ENCODE results near the gene VWA5B1.
"Not testable (repeated sequence)": the region's sequence is repeated elsewhere in the genome, so short reads cannot be mapped to it uniquely, and the experiment has no call there.

VWA5B1 gene

GRCh38 chr1:20280906-20281305, 9.8 kb upstream of the VWA5B1 start:
- DNase-seq (ENCODE audit: low read depth in 2 of 2): no peak

GRCh38 chr1:20281801-20282200, 8.9 kb upstream of the VWA5B1 start:
- no peak for DNase-seq (ENCODE audit: low read depth in 2 of 2)

- no peak for DNase-seq (ENCODE audit: low read depth in 2 of 2)
These were observed 8.1 kb upstream of the VWA5B1 start for GRCh38 chr1:20282533-20282932.

GRCh38 chr1:20284046-20284445, 6.6 kb upstream of the VWA5B1 start:
- DNase-seq (ENCODE audit: low read depth in 2 of 2): no peak

GRCh38 chr1:20284625-20285024, 6.0 kb upstream of the VWA5B1 start:
- DNase-seq (ENCODE audit: low read depth in 2 of 2): no peak

- DNase-seq (ENCODE audit: low read depth in 2 of 2): no peak
These were observed 5.2 kb upstream of the VWA5B1 start for GRCh38 chr1:20285510-20285909.

GRCh38 chr1:20287696-20288095, 3.0 kb upstream of the VWA5B1 start:
- not testable (repeated sequence) for DNase-seq (ENCODE audit: low read depth in 2 of 2)

- DNase-seq (ENCODE audit: low read depth in 2 of 2): no peak
These were observed 990 bp downstream of the VWA5B1 start for GRCh38 chr1:20291645-20292084.

- no peak for DNase-seq (ENCODE audit: low read depth in 2 of 2)
These were observed 8.0 kb downstream of the VWA5B1 start for GRCh38 chr1:20298626-20299025.

- DNase-seq (ENCODE audit: low read depth in 2 of 2): no peak
These were observed 10.9 kb downstream of the VWA5B1 start for GRCh38 chr1:20301463-20302107.

- no peak for DNase-seq (ENCODE audit: low read depth in 2 of 2)
These were observed 11.4 kb downstream of the VWA5B1 start for GRCh38 chr1:20302108-20302471.

GRCh38 chr1:20307026-20307425, 16.4 kb downstream of the VWA5B1 start:
- no peak for DNase-seq (ENCODE audit: low read depth in 2 of 2)

- DNase-seq (ENCODE audit: low read depth in 2 of 2): no peak
These were observed 17.9 kb downstream of the VWA5B1 start for GRCh38 chr1:20308569-20308968.

GRCh38 chr1:20311289-20311688, 20.6 kb downstream of the VWA5B1 start:
- DNase-seq (ENCODE audit: low read depth in 2 of 2): no peak

- DNase-seq (ENCODE audit: low read depth in 2 of 2): no peak
These were observed 21.6 kb downstream of the VWA5B1 start for GRCh38 chr1:20312310-20312709.

GRCh38 chr1:20312818-20313217, 22.1 kb downstream of the VWA5B1 start:
- no peak for DNase-seq (ENCODE audit: low read depth in 2 of 2)

- no peak for DNase-seq (ENCODE audit: low read depth in 2 of 2)
These were observed 26.8 kb downstream of the VWA5B1 start for GRCh38 chr1:20317471-20317870.

GRCh38 chr1:20318521-20318920, 27.8 kb downstream of the VWA5B1 start:
- no peak for DNase-seq (ENCODE audit: low read depth in 2 of 2)

- no peak for DNase-seq (ENCODE audit: low read depth in 2 of 2)
These were observed 28.3 kb downstream of the VWA5B1 start for GRCh38 chr1:20318971-20319370.

GRCh38 chr1:20319456-20320220, 29.0 kb downstream of the VWA5B1 start:
- no peak for DNase-seq (ENCODE audit: low read depth in 2 of 2)

- DNase-seq (ENCODE audit: low read depth in 2 of 2): no peak
These were observed 30.0 kb downstream of the VWA5B1 start for GRCh38 chr1:20320704-20321103.

- no peak for DNase-seq (ENCODE audit: low read depth in 2 of 2)
These were observed 30.9 kb downstream of the VWA5B1 start for GRCh38 chr1:20321573-20321972.

- no peak for DNase-seq (ENCODE audit: low read depth in 2 of 2)
These were observed 31.6 kb downstream of the VWA5B1 start for GRCh38 chr1:20322081-20322824.
